PC-9 (cell line): ENCODE data around the gene CKS1B.

Experiments
- CTCF ChIP-seq: fragments of 200-600 bp; sonication (generic); conservative IDR thresholded peaks from 2 replicates; pipeline ENCODE4 v1.6.1; 2017; ENCODE audit warnings: mixed run types, antibody characterized with exemption, mild to moderate bottlenecking, moderate library complexity
- EZH2 ChIP-seq: fragments of 200-600 bp; sonication (generic); IDR thresholded peaks from 2 replicates; pipeline ENCODE4 v1.8.0; 2017; ENCODE audit warnings: antibody characterized with exemption, low read depth

- TF ChIP-seq CTCF (no peak), EZH2 (no peak)
Measured at GRCh38 chr1:154925335-154926170, 48.9 kb upstream of the CKS1B start.
